GM19025 (cell line): ENCODE data around the gene PRKN.

Source experiments
- ATAC-seq: cut with Tn5 transposase; IDR thresholded peaks from one replicate; pipeline ENCODE4 v1.9.1; 2021; ENCODE audit warnings: mild to moderate bottlenecking, low read depth, moderate library complexity; ENCODE audit not compliant: unreplicated experiment

Gene PRKN

GRCh38 chr6:162217058-162217457 lies 510.5 kb downstream of the PRKN start:
- ATAC-seq, result no peak

GRCh38 chr6:162211777-162212176 lies 515.8 kb downstream of the PRKN start:
- no peak for ATAC-seq

- no peak for ATAC-seq
Observed at GRCh38 chr6:162211022-162211421, 516.5 kb downstream of the PRKN start.

- ATAC-seq, result no peak
Observed at GRCh38 chr6:162203287-162203686, 524.3 kb downstream of the PRKN start.

GRCh38 chr6:162200945-162201690 lies 526.4 kb downstream of the PRKN start:
- ATAC-seq, result no peak

GRCh38 chr6:162200041-162200440 lies 527.5 kb downstream of the PRKN start:
- no peak for ATAC-seq

GRCh38 chr6:162198925-162199324 lies 528.6 kb downstream of the PRKN start:
- ATAC-seq, result no peak

- no peak for ATAC-seq
Observed at GRCh38 chr6:162198076-162198475, 529.5 kb downstream of the PRKN start.

GRCh38 chr6:162195441-162195840 lies 532.1 kb downstream of the PRKN start:
- ATAC-seq, result no peak

GRCh38 chr6:162190981-162191380 lies 536.6 kb downstream of the PRKN start:
- no peak for ATAC-seq

- no peak for ATAC-seq
Observed at GRCh38 chr6:162187168-162187935, 540.2 kb downstream of the PRKN start.

- ATAC-seq, result no peak
Observed at GRCh38 chr6:162184465-162184864, 543.1 kb downstream of the PRKN start.

GRCh38 chr6:162181741-162182401 lies 545.7 kb downstream of the PRKN start:
- no peak for ATAC-seq

GRCh38 chr6:162181111-162181510 lies 546.5 kb downstream of the PRKN start:
- ATAC-seq, result no peak

GRCh38 chr6:162179196-162179951 lies 548.2 kb downstream of the PRKN start:
- ATAC-seq, result no peak

GRCh38 chr6:162178666-162179065 lies 548.9 kb downstream of the PRKN start:
- ATAC-seq, result no peak

- ATAC-seq, result no peak
Observed at GRCh38 chr6:162178266-162178665, 549.3 kb downstream of the PRKN start.

- ATAC-seq, result no peak
Observed at GRCh38 chr6:162177746-162178145, 549.8 kb downstream of the PRKN start.

- no peak for ATAC-seq
Observed at GRCh38 chr6:162173466-162173865, 554.1 kb downstream of the PRKN start.

GRCh38 chr6:162165479-162165878 lies 562.1 kb downstream of the PRKN start:
- no peak for ATAC-seq
